Neural cell (in vitro differentiated cells): ENCODE measurements around the gene CDON. TPM values are rescaled to one million over a fixed set of nuclear protein-coding genes. Genes with fewer than 3 reads are reported as not detected.

Source experiments
- H2AFZ ChIP-seq: fragments of 200-600, 300-800 bp; sonication (generic), shearing (Covaris generic); 2 replicates; pipeline ENCODE4 v1.6.0; 2014; ENCODE audit warnings: low read depth, mild to moderate bottlenecking, antibody characterized with exemption, low read length, moderate library complexity
- H3F3A ChIP-seq: fragments of 200-600 bp; shearing (Covaris generic); 2 replicates; pipeline ENCODE4 v1.6.1; 2016; ENCODE audit warnings: mild to moderate bottlenecking, moderate library complexity, mixed read lengths, antibody characterized with exemption, low read length; ENCODE audit not compliant: insufficient read depth, poor library complexity, severe bottlenecking
- H3K27ac ChIP-seq: fragments of 200-600, 300-800 bp; sonication (generic), shearing (Covaris generic); 2 replicates; pipeline ENCODE4 v1.5.1; 2014; ENCODE audit warnings: mild to moderate bottlenecking, low read length, moderate library complexity
- H3K27me3 ChIP-seq: fragments of 300-800, 200-600 bp; sonication (generic), shearing (Covaris generic); 2 replicates; pipeline ENCODE4 v1.6.0; 2014; ENCODE audit warnings: mild to moderate bottlenecking, low read depth, low read length, moderate library complexity; ENCODE audit not compliant: insufficient read depth
- H3K36me3 ChIP-seq: fragments of 300-800, 200-600 bp; sonication (generic), shearing (Covaris generic); 2 replicates; pipeline ENCODE4 v1.5.1; 2014; ENCODE audit warnings: mild to moderate bottlenecking, antibody characterized with exemption, low read length, moderate library complexity; ENCODE audit not compliant: insufficient read depth
- H3K4me2 ChIP-seq: fragments of 300-800, 200-600 bp; sonication (generic), shearing (Covaris generic); 2 replicates; pipeline ENCODE4 v1.6.0; 2014; ENCODE audit warnings: mild to moderate bottlenecking, low read length
- H3K4me3 ChIP-seq: fragments of 300-800, 200-600 bp; sonication (generic), shearing (Covaris generic); 2 replicates; pipeline ENCODE4 v1.5.1; 2014; ENCODE audit warnings: mild to moderate bottlenecking, low read length, moderate library complexity
- H3K79me2 ChIP-seq: fragments of 200-600 bp; shearing (Covaris generic); replicated peaks from 2 replicates; pipeline ENCODE4 v1.6.0; 2014; ENCODE audit warnings: mild to moderate bottlenecking, low read length, moderate library complexity; ENCODE audit not compliant: insufficient read depth
- H3K9ac ChIP-seq: fragments of 300-800, 200-600 bp; sonication (generic), shearing (Covaris generic); 2 replicates; pipeline ENCODE4 v1.6.1; 2016; ENCODE audit warnings: mild to moderate bottlenecking, low read length, mixed read lengths
- H3K9me2 ChIP-seq: fragments of 200-600 bp; shearing (Covaris generic); 2 replicates; pipeline ENCODE4 v1.6.1; 2016; ENCODE audit warnings: mild to moderate bottlenecking, low read length, mixed read lengths; ENCODE audit not compliant: insufficient read depth
- H3K9me3 ChIP-seq: fragments of 200-600, 300-800 bp; sonication (generic), shearing (Covaris generic); 2 replicates; pipeline ENCODE4 v1.6.1; 2016; ENCODE audit warnings: mild to moderate bottlenecking, mixed run types, low read length, moderate library complexity, mixed read lengths
- H4K20me1 ChIP-seq: fragments of 200-600 bp; shearing (Covaris generic); 2 replicates; pipeline ENCODE4 v1.6.1; 2016; ENCODE audit warnings: mild to moderate bottlenecking, mixed run types; ENCODE audit not compliant: insufficient read depth
- CTCF ChIP-seq: fragments of 450-650 bp; IDR thresholded peaks from 2 replicates; pipeline ENCODE4 v1.5.1; 2014; ENCODE audit warnings: antibody characterized with exemption, mild to moderate bottlenecking, moderate library complexity; ENCODE audit not compliant: poor library complexity, severe bottlenecking
- EP300 ChIP-seq: fragments of 450-650 bp; conservative IDR thresholded peaks from 2 replicates; pipeline ENCODE4 v1.6.1; 2014; ENCODE audit warnings: antibody characterized with exemption, mild to moderate bottlenecking, moderate library complexity; ENCODE audit not compliant: poor library complexity, severe bottlenecking
- EZH2 ChIP-seq: fragments of 200-600, 300-800 bp; shearing (Covaris generic), sonication (generic); IDR thresholded peaks from 2 replicates; pipeline ENCODE4 v1.6.1; 2014; ENCODE audit warnings: antibody characterized with exemption, low read length, borderline replicate concordance, mild to moderate bottlenecking; ENCODE audit not compliant: insufficient read depth, poor library complexity, severe bottlenecking
- MXI1 ChIP-seq: fragments of 450-650 bp; conservative IDR thresholded peaks from 2 replicates; pipeline ENCODE4 v1.6.1; 2014; ENCODE audit warnings: antibody characterized with exemption, mild to moderate bottlenecking; ENCODE audit not compliant: poor library complexity, severe bottlenecking
- POLR2AphosphoS5 ChIP-seq: IDR thresholded peaks from 2 replicates; pipeline ENCODE4 v1.6.1; 2012
- RAD21 ChIP-seq: fragments of 450-650 bp; conservative IDR thresholded peaks from 2 replicates; pipeline ENCODE4 v1.6.1; 2014; ENCODE audit warnings: antibody characterized with exemption, mild to moderate bottlenecking, moderate library complexity
- REST ChIP-seq: IDR thresholded peaks from 2 replicates; pipeline ENCODE4 v1.6.1; 2012; ENCODE audit warnings: borderline replicate concordance
- SMC3 ChIP-seq: fragments of 450-650 bp; conservative IDR thresholded peaks from 2 replicates; pipeline ENCODE4 v1.6.1; 2014; ENCODE audit warnings: antibody characterized with exemption, mild to moderate bottlenecking, moderate library complexity; ENCODE audit not compliant: poor library complexity
- TAF1 ChIP-seq: IDR thresholded peaks from 2 replicates; pipeline ENCODE4 v1.6.1; 2012; ENCODE audit warnings: low read depth
- polyA plus RNA-seq: library from polyadenylated mRNA; depleted of rRNA; stranded (reverse); fragments of >200 nt; gene quantifications from 2 replicates; pipeline ENCODE4 v1.2.3, GENCODE V29; 2014

The CDON gene
- polyA plus RNA-seq, 1 donor from 2014 or later = 44.1 TPM

- Histone ChIP-seq H3K4me3 (no peak overlapping the region), H3K27me3 (no peaks in the 10 kb centered on the region), H3K9me2 (no peaks in the 10 kb centered on the region), H3K9ac (no peak overlapping the region), H4K20me1 (no peaks in the 10 kb centered on the region), H3F3A (no peaks in the 10 kb centered on the region), H3K79me2 (no peaks in the 10 kb centered on the region), H2AFZ (no peak overlapping the region), H3K36me3 (no peaks in the 10 kb centered on the region), H3K4me2 (no peak overlapping the region), H3K9me3 (no peaks in the 10 kb centered on the region), H3K27ac (no peak overlapping the region)
- TF ChIP-seq MXI1 (no peak), EP300 (no peak)
Observed at GRCh38 chr11:126090452-126090851, 27.8 kb upstream of the CDON start.

- Histone ChIP-seq H3F3A (no peaks in the 10 kb centered on the region), H3K4me2 (no peak overlapping the region), H3K9me2 (no peaks in the 10 kb centered on the region), H3K27ac (no peak overlapping the region), H4K20me1 (no peaks in the 10 kb centered on the region), H3K9ac (no peak overlapping the region), H3K36me3 (no peaks in the 10 kb centered on the region), H3K79me2 (no peaks in the 10 kb centered on the region), H3K4me3 (no peak overlapping the region), H2AFZ (no peak overlapping the region), H3K9me3 (no peaks in the 10 kb centered on the region), H3K27me3 (no peaks in the 10 kb centered on the region)
- TF ChIP-seq REST = no peak
- TF ChIP-seq MXI1 = no peak
- TF ChIP-seq POLR2AphosphoS5 = no peak
- TF ChIP-seq EP300 = no peak
- no peak for TF ChIP-seq TAF1
- TF ChIP-seq RAD21 = no peak
- no peak for TF ChIP-seq CTCF
- no peak for TF ChIP-seq SMC3
- no peak for TF ChIP-seq EZH2
Observed at GRCh38 chr11:126088999-126089398, 26.3 kb upstream of the CDON start.

- no peaks in the 10 kb centered on the region for H3F3A ChIP-seq
- H3K36me3 ChIP-seq = no peaks in the 10 kb centered on the region
- no peak overlapping the region for H3K4me2 ChIP-seq
- no peaks in the 10 kb centered on the region for H4K20me1 ChIP-seq
- no peak overlapping the region for H3K9ac ChIP-seq
- no peaks in the 10 kb centered on the region for H3K79me2 ChIP-seq
- H2AFZ ChIP-seq = no peak overlapping the region
- H3K9me3 ChIP-seq = no peaks in the 10 kb centered on the region
- H3K9me2 ChIP-seq = no peaks in the 10 kb centered on the region
- no peak overlapping the region for H3K4me3 ChIP-seq
- TF ChIP-seq SMC3 (no peak), MXI1 (no peak), CTCF (no peak), TAF1 (no peak)
- no peak overlapping the region for H3K27ac ChIP-seq
- H3K27me3 ChIP-seq = no peaks in the 10 kb centered on the region
Observed at GRCh38 chr11:126086248-126086647, 23.6 kb upstream of the CDON start.
